Measurements from ENCODE around the gene PPP4R4.

GRCh38 chr14:94144765-94145164 is 29.4 kb upstream of the PPP4R4 start:
- TF ChIP-seq, protein P1, sequence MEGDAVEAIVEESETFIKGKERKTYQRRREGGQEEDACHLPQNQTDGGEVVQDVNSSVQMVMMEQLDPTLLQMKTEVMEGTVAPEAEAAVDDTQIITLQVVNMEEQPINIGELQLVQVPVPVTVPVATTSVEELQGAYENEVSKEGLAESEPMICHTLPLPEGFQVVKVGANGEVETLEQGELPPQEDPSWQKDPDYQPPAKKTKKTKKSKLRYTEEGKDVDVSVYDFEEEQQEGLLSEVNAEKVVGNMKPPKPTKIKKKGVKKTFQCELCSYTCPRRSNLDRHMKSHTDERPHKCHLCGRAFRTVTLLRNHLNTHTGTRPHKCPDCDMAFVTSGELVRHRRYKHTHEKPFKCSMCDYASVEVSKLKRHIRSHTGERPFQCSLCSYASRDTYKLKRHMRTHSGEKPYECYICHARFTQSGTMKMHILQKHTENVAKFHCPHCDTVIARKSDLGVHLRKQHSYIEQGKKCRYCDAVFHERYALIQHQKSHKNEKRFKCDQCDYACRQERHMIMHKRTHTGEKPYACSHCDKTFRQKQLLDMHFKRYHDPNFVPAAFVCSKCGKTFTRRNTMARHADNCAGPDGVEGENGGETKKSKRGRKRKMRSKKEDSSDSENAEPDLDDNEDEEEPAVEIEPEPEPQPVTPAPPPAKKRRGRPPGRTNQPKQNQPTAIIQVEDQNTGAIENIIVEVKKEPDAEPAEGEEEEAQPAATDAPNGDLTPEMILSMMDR (conservative IDR thresholded peaks at IDR 0.05; ENCODE audit: low read depth in 2 of 2): no peak
- 0 out of 2 replicates have a peak, but pooled peaks have one; percentile 26 for TF ChIP-seq POLR2AphosphoS5 (IDR thresholded peaks at IDR 0.05; ENCODE audit: low read depth)
- TF ChIP-seq STAT1 (IDR thresholded peaks at IDR 0.05; ENCODE audit: unreplicated experiment): no peak

Measured in GM23338 (cell line).